GM12873 (cell line): ENCODE results near the gene CELF5.

Source experiments
- TF ChIP-seq, protein P1 (sequence below): IDR thresholded peaks from 2 replicates; pipeline ENCODE4 v1.5.1; 2012; ENCODE audit warnings: low read depth, mild to moderate bottlenecking, moderate library complexity, low read length, control low read depth; ENCODE audit not compliant: insufficient read depth; ENCODE audit errors: missing control alignments

The CELF5 gene

DNA sequence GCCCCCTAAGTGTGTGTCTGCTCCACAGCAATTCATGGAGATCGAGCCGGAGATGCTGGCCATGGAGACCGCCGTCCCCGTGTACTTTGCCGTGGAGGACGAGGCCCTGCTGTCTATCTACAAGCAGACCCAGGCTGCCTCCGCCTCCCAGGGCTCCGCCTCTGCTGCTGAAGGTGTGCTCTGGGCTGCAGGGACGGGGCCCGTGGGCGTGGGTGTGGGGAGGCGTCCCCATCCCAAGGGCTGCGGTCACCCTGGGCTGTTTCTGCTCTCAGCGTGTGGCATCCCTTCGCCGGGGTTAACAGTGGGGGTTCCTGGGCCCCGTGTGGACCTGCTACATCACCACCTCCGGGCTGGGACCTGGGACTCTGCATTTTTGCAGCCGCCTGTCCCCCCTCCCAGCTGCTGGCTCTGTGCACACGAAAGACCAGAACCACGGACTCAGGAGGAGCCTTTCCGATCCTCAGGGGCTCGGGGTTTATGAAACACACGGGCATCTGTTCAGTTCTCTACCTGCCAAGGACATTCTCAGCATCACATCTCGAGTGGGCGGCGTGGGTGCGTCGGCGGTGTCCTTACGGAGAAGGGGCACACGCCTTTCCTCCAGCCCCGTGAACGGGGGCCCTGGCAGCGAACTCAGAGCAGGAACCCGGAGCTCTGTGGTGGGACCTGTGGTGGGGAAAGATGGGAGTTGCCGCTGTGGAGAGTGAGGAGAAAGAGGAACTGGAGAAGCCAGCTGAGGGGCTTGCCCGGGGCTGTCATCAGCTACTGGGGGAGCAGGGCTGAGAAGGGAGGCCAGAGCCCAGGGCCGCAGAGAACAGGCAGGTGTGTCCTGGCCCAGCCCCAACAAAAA lies 31.0 kb upstream of the CELF5 start:
- TF ChIP-seq, protein P1, sequence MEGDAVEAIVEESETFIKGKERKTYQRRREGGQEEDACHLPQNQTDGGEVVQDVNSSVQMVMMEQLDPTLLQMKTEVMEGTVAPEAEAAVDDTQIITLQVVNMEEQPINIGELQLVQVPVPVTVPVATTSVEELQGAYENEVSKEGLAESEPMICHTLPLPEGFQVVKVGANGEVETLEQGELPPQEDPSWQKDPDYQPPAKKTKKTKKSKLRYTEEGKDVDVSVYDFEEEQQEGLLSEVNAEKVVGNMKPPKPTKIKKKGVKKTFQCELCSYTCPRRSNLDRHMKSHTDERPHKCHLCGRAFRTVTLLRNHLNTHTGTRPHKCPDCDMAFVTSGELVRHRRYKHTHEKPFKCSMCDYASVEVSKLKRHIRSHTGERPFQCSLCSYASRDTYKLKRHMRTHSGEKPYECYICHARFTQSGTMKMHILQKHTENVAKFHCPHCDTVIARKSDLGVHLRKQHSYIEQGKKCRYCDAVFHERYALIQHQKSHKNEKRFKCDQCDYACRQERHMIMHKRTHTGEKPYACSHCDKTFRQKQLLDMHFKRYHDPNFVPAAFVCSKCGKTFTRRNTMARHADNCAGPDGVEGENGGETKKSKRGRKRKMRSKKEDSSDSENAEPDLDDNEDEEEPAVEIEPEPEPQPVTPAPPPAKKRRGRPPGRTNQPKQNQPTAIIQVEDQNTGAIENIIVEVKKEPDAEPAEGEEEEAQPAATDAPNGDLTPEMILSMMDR: no peak

- TF ChIP-seq, protein P1: no peak
Measured at GRCh38 chr19:3194106-3195087, 30.1 kb upstream of the CELF5 start.

- TF ChIP-seq, protein P1: no peak
Measured at GRCh38 chr19:3196064-3196932, 28.2 kb upstream of the CELF5 start.

DNA sequence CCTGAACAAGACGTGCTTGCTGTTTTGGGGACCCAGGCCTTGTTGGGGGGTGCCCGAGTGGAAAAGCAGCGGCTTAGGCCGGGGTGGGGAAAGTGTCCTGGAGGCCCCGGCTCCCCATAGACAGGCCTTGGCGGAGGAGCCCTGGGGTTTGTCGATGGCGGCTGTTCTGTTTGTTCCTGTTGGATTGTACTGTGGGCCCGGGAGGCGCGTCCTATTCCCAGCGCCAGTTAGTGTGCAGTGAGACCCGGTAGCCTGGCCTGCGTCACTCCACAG lies 27.6 kb upstream of the CELF5 start:
- TF ChIP-seq, protein P1: no peak

- TF ChIP-seq, protein P1: no peak
Measured at GRCh38 chr19:3198901-3199700, 25.4 kb upstream of the CELF5 start.

DNA sequence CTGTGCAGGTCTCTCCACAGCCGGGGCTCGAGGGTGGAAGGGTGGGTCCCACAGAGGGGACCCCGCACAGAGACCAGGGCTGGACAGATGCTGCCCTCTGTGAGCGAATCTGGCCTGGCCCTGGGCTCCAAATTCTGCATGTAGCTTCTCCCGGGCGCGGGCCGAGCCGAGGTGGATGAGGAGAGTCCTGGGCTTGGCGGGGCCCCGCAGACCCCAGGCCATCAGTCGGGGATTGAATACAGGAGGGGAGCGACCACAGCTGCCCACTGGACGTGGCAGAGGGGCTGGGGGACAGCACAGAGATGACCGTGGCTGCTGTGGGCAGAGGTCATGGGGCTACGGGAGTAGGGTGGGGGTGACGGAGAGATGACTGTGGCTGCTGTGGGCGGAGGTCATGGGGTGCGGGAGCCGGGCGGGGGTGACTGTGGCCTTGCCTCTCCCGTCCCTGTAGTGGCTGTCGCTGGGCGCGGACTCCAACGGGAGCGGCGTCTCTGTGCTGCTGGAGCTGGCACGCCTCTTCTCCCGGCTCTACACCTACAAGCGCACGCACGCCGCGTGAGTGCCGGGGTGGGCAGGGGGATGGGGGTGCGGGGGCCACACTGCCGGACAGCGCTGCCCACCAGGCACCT lies 23.3 kb upstream of the CELF5 start:
- TF ChIP-seq, protein P1: no peak
